HG02870 (cell line): ENCODE data around the gene PTRH1.

Experiments used
- ATAC-seq: cut with Tn5 transposase; IDR thresholded peaks from one replicate; pipeline ENCODE4 v1.9.1; 2021; ENCODE audit warnings: mild to moderate bottlenecking, moderate library complexity; ENCODE audit not compliant: unreplicated experiment

PTRH1 gene

GRCh38 chr9:127667127-127667844, 48.2 kb downstream of the PTRH1 start:
- no peak for ATAC-seq

GRCh38 chr9:127664678-127665507, 50.6 kb downstream of the PTRH1 start:
- ATAC-seq: no peak

- ATAC-seq: no peak
Observed at GRCh38 chr9:127664324-127664677, 51.2 kb downstream of the PTRH1 start.
